Testis (tissue), 3 donors: ENCODE measurements around the gene WFS1. TPM values are rescaled to one million over a fixed set of nuclear protein-coding genes. Genes with fewer than 3 reads are reported as not detected.

Experiments
- DNase-seq: peaks from one replicate; pipeline ENCODE4 v3.0.0-alpha.2; 2019
- H3K27ac ChIP-seq, 2 donors: fragments of 200-600 bp; sonication (generic); one replicate each; pipeline ENCODE4 v1.5.1; 2019
- H3K27me3 ChIP-seq: fragments of 200-600 bp; sonication (generic); one replicate; pipeline ENCODE4 v1.5.1; 2019
- H3K36me3 ChIP-seq: fragments of 200-600 bp; sonication (generic); one replicate; pipeline ENCODE4 v1.5.1; 2017; ENCODE audit warnings: low read depth; ENCODE audit errors: missing control alignments
- H3K4me1 ChIP-seq: fragments of 200-600 bp; sonication (generic); one replicate; pipeline ENCODE4 v1.5.1; 2019
- H3K4me3 ChIP-seq, 2 donors: fragments of 200-600 bp; sonication (generic); one replicate each; pipeline ENCODE4 v1.5.1; 2017 to 2019
- H3K9me3 ChIP-seq: fragments of 200-600 bp; sonication (generic); one replicate; pipeline ENCODE4 v1.5.1; 2017
- POLR2A ChIP-seq: fragments of 450-650 bp; IDR thresholded peaks from one replicate; pipeline ENCODE4 v1.6.1; 2017; ENCODE audit warnings: antibody characterized with exemption, mild to moderate bottlenecking, moderate library complexity
- WGBS, 2 donors: methylation state at CpG; one replicate each; pipeline ENCODE4 v1.1.5; 2018; 5-methylcytosine and 5-hydroxymethylcytosine counted together
- intact Hi-C: fragments of 100-400 bp; cut with DNase I; formaldehyde crosslinking; loops from one replicate; pipeline ENCODE4 v1.15.1; 2023; ENCODE audit warnings: low total_unique reads
- polyA plus RNA-seq: library from polyadenylated mRNA; stranded (reverse); fragments of 350-450 nt; fragmentation: Illumina TruSeq; extraction: RNeasy Lipid Tissue Mini Kit (QIAGEN cat#74804); gene quantifications from one replicate; pipeline ENCODE4 v1.2.3, GENCODE V29; 2014; ENCODE audit warnings: low read depth, low replicate concordance; ENCODE audit not compliant: insufficient read depth
- total RNA-seq, 2 donors: library from RNA; depleted of rRNA; stranded (reverse); fragments of >200 nt; gene quantifications; one replicate each; pipeline ENCODE4 v1.2.3, GENCODE V29; 2016
- TF ChIP-seq, protein P1 (sequence below), 3 experiments: fragments of 450-650 bp in 2 of 3; fragments of 200-600 bp in 1 of 3; sonication (generic) in 1 of 3; IDR thresholded peaks; one replicate each; pipeline ENCODE4 v1.5.1; 2016 to 2019; ENCODE audit warnings: antibody characterized with exemption in 3 of 3, mild to moderate bottlenecking in 2 of 3, moderate library complexity in 1 of 3

WFS1 gene
- total and polyA plus RNA-seq, 3 donors from 2014 or later, result 80.4 to 202 (median 124) TPM

DNA sequence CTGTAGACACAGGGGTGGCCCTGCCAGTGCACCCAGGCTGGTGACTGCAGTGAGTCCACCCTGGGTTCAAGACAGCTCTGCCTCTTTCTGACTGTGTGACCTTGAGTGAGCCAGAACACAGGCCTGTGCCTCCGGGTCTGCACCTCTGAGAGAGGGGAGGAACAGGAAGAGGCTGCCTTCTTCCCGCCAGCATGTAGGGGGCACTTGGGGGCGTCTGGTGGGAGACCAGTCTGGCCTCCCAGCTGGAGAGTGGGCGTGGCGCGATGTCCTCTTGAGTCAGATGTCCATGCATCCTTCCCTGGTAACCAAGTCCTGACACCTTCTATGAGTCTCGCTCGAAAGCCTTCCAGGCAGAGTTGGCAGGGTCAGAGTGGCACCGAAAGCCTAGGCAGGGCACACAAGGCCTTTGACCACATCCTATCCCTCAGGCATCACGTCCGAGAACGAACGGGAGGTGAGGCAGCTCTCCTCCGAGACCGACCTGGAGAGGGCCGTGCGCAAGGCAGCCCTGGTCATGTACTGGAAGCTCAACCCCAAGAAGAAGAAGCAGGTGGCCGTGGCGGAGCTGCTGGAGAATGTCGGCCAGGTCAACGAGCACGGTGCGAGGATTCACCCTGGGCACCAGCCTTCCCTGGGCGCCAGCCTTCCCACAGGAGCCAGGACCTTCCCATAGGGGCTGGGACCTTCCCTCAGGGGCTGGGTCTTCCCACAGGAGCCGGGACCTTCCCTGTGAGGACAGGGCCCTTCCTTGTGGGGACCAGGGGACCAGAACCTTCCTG, 21.3 kb downstream of the WFS1 start:
- Histone ChIP-seq H3K9me3 (no peaks in the 10 kb centered on the region), H3K27ac (no peak overlapping the region), H3K4me3 (no peak overlapping the region), H3K4me1 (peaks cover 1% of the 10 kb centered on the region), H3K36me3 (no peaks in the 10 kb centered on the region), H3K27me3 (no peaks in the 10 kb centered on the region)
- 83 to 86% methylated on average over 9 to 25 of the region's 25 CpGs for WGBS, 2 donors
- DNase-seq, result no peak
- TF ChIP-seq POLR2A, result no peak
- TF ChIP-seq, protein P1, sequence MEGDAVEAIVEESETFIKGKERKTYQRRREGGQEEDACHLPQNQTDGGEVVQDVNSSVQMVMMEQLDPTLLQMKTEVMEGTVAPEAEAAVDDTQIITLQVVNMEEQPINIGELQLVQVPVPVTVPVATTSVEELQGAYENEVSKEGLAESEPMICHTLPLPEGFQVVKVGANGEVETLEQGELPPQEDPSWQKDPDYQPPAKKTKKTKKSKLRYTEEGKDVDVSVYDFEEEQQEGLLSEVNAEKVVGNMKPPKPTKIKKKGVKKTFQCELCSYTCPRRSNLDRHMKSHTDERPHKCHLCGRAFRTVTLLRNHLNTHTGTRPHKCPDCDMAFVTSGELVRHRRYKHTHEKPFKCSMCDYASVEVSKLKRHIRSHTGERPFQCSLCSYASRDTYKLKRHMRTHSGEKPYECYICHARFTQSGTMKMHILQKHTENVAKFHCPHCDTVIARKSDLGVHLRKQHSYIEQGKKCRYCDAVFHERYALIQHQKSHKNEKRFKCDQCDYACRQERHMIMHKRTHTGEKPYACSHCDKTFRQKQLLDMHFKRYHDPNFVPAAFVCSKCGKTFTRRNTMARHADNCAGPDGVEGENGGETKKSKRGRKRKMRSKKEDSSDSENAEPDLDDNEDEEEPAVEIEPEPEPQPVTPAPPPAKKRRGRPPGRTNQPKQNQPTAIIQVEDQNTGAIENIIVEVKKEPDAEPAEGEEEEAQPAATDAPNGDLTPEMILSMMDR (IDR thresholded peaks at IDR 0.05), result no peak
- intact Hi-C loops, result no loop called here

DNA sequence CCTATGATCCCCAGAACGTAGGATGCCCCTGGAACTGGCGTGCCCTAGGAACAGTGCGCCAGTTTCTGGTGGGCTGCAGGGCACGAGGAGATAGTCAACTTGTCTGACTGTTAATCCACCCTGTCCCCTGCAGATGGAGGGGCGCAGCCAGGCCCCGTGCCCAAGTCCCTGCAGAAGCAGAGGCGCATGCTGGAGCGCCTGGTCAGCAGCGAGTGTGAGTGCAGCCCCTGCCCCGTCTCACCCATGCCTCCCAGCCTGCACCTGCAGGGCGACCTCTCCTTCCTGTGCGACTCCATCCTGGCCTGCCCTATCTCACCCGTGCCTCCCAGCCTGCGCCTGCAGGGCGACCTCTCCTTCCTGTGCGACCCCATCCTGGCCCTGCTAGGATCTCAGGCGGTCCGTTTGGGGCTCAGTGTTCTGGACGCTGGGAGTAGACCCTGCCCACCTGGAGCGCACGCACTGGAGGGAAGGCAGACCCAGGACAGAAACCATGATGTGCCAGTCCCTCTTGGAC, 22.2 kb downstream of the WFS1 start:
- Histone ChIP-seq H3K27ac (no peak overlapping the region), H3K4me3 (no peak overlapping the region)
- WGBS, 2 donors, result 85 to 92% methylated on average over 7 to 21 of the region's 21 CpGs

DNA sequence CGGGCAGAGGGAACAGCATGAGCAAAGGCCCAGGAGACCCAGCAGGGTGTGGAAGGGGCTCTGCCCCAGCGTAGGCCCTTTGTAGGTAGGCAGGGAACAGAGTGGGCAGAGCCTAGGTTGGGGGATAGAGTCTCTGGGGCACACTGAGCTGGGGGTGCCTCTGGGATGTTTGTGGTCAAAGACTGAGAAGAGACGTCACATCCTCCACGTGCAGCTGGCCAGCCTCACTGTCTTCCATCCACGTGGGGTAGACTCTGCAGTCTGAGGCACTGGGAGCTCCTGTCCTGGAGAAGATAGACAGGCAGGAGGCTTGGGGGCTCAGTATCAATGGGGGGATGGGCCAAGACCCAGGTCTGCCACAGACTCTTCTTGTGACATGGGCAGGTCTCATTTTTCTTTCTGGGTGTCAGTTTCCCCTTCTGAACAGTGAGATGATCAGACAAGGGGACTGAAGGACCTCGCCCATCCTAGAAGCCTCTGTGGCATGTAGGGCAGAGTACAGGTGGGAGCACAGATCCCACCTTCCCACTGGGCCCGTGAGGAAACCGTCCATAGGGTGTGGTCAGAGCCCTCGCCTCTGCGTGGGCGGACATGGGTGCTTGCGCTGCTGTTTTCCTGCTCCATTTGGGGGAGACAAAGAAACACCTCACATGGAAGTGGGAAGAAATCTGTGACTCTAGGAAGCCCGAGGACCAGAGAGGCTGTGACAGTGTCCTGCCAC, 22.9 kb downstream of the WFS1 start:
- no peak for DNase-seq
- H3K36me3 ChIP-seq, result no peaks in the 10 kb centered on the region
- H3K9me3 ChIP-seq, result no peaks in the 10 kb centered on the region
- H3K27me3 ChIP-seq, result no peaks in the 10 kb centered on the region
- H3K4me1 ChIP-seq, result peaks cover 7% of the 10 kb centered on the region
- intact Hi-C loops, result no loop called here
- H3K4me3 ChIP-seq, result no peak overlapping the region
- H3K27ac ChIP-seq, result no peak overlapping the region
- TF ChIP-seq, protein P1 (IDR thresholded peaks at IDR 0.05), result no peak
- no peak for TF ChIP-seq POLR2A
- WGBS, 2 donors, result 83 to 87% methylated on average over 13 of the region's 13 CpGs

More for the DNA sequence above, 22.2 kb downstream of the WFS1 start:
- no peak for DNase-seq
- TF ChIP-seq, protein P1 (IDR thresholded peaks at IDR 0.05), result no peak
- no peak for TF ChIP-seq POLR2A
- intact Hi-C loops, result no loop called here
- no peaks in the 10 kb centered on the region for H3K36me3 ChIP-seq
- H3K27me3 ChIP-seq, result no peaks in the 10 kb centered on the region
- peaks cover 7% of the 10 kb centered on the region for H3K4me1 ChIP-seq
- no peaks in the 10 kb centered on the region for H3K9me3 ChIP-seq

DNA sequence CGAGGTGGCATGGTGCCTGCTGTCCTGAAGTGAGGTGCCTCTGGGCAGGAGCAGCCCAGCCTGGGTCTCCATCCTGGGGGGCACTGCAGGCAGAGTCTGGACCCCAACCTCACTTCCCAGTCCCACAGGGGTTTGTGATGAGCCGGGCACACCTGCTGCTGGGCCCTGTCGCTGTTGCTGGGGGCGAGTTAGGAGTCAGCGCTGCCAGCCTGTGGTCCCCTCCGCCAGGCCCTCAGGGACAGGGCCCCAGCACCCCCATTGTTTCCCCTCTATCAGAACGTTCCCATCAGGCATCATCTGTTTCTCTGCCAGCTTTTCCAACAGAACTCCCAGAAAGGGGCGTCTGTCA, 23.4 kb downstream of the WFS1 start:
- no peaks in the 10 kb centered on the region for H3K27me3 ChIP-seq
- H3K4me1 ChIP-seq, result peaks cover 11% of the 10 kb centered on the region
- intact Hi-C loops, result no loop called here
- DNase-seq, result no peak
- H3K4me3 ChIP-seq, result no peak overlapping the region
- TF ChIP-seq, protein P1 (IDR thresholded peaks at IDR 0.05), result no peak
- TF ChIP-seq POLR2A, result no peak
- no peaks in the 10 kb centered on the region for H3K36me3 ChIP-seq
- H3K27ac ChIP-seq, result no peak overlapping the region
- no peaks in the 10 kb centered on the region for H3K9me3 ChIP-seq
- 83 to 91% methylated on average over 8 of the region's 8 CpGs for WGBS, 2 donors
